ENCODE measurements around the gene NIPAL1. TPM values are rescaled to one million over a fixed set of nuclear protein-coding genes. Genes with fewer than 3 reads are reported as not detected.

The NIPAL1 gene
- total RNA-seq, 1 experiment from 2014 or later, result 1.7 TPM

DNA sequence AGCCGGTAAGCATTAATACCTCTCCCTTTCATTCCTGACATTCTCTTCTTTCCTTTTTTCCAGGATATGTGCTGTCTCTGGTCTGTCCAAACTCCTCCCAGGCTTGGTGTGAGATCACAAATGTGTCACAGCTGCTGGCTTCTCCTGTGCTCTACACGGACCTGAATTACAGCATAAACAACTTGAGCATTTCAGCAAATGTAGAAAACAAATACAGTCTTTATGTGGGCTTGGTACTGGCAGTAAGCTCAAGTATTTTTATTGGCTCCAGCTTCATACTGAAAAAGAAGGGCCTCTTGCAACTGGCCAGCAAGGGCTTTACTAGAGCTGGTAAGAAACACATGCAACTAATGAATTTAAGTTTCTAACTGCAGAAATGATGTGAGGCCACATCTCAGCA is 8.4 kb downstream of the NIPAL1 start:
- peak; percentile 51 for DNase-seq (ENCODE audit: low read depth)

DNA sequence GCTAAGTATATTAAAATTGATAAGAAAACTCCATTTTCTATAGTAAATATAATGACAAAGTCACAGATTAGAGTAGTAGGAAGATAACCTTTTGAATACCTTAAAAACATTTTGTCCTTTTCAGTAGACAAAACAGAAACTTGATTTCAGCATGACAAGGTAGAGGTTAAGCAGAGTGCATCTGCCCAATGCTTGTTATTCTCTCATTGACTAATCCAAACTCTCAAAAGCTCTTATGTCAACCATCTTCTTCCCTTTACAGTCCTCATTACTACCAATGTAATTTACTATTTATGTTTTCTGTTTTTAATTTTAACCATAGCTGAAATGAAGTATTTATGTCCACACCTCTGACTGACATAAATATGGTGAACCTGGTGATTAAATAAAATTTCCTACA is 11.1 kb downstream of the NIPAL1 start:
- DNase-seq (ENCODE audit: low read depth), result no peak

GRCh38 chr4:48028696-48029095 is 12.1 kb downstream of the NIPAL1 start:
- no peak for DNase-seq (ENCODE audit: low read depth)

DNA sequence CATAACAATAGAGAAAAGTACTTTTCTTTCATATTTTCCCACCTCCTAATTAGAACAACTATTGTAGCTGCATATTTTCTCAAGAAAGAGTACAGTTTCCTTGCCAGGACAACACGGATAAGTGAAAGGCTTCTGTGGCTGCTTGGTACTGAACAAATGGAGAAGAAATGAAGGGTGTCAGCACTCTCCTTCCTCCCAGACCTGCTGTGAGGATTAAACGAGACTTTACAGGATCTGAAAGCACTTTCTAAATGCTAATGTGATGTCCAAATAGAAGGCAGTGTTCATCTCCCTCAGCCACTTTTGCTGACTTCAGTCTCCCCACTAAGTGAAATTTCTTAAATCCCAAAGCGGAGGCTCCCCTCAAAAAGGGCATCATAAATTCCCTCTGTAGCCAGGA is 13.9 kb downstream of the NIPAL1 start:
- DNase-seq (ENCODE audit: low read depth), result no peak

- peak; percentile 27 for DNase-seq (ENCODE audit: low read depth)
Observed at GRCh38 chr4:48031802-48032525, 15.4 kb downstream of the NIPAL1 start.

DNA sequence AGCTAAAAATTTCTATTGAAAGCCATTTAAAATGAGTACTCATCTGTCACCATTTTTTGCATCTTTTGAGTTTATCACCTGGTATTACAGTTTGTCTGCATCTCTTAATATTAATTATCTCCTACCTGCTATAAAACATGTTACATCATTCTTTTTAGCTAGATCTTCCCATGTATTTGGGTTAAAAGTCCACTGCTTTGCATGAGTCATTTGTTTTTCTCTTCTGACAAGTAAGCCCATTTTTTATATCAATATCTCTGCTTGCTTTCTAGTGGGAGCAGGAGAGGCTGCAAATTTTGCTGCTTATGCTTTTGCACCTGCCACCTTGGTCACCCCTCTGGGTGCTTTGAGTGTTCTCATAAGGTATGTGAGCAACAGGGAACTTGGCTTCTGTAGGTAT is 16.1 kb downstream of the NIPAL1 start:
- no peak for DNase-seq (ENCODE audit: low read depth)

- DNase-seq (ENCODE audit: low read depth), result no peak
Observed at GRCh38 chr4:48033412-48033811, 16.8 kb downstream of the NIPAL1 start.

GRCh38 chr4:48033825-48034413 is 17.3 kb downstream of the NIPAL1 start:
- peak; percentile 28 for DNase-seq (ENCODE audit: low read depth)

DNA sequence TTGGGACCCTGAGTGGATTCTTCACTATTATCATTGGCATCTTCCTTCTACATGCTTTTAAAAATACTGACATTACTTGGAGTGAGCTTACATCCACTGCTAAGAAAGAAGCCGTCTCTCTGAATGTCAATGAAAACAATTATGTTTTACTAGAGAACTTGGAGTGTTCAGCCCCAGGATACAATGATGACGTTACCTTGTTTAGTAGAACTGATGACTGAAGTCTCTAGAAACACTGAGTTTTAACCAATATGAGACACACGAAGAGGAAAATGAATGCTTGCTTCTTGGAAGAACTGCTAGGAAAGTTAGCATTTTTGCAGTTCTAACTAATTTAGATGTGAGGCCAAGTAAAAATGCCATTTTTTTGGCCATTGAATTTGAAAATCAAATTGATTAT is 19.4 kb downstream of the NIPAL1 start:
- no peak for DNase-seq (ENCODE audit: low read depth)

DNA sequence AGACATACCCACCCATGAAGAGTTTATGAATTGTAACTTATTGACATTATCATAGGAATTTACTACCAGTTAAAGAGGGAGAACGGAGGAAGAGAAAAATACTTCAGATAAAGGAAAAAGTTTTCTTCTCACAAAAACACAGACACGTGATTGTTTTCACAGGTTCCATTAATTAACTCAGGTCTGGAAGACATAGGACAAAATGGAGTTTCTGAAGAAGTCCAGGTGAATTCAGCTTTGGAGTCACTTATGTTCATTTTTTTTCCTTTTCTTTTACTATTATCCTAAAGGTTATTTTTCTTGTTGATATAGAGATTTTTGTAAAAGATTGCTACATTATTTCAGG is 20.5 kb downstream of the NIPAL1 start:
- no peak for DNase-seq (ENCODE audit: low read depth)

DNA sequence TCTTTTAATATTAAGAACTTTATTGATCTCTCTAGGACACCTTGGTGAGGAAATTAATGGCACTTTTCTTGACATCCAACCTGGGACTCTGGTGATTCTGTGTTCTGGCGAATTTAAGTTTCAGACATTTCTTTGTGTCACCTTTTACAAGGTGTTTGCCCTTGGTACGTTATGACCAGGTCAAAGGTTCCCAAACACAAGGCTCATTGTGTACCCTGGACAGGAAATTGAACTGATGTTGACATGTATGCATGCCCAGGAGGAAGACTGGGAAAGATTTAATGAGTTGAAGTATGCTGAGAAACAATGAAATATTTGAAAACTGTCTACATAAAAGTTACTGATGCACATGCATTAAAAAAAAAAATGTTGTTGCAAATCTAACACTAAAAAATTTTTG is 22.1 kb downstream of the NIPAL1 start:
- DNase-seq (ENCODE audit: low read depth), result no peak

DNA sequence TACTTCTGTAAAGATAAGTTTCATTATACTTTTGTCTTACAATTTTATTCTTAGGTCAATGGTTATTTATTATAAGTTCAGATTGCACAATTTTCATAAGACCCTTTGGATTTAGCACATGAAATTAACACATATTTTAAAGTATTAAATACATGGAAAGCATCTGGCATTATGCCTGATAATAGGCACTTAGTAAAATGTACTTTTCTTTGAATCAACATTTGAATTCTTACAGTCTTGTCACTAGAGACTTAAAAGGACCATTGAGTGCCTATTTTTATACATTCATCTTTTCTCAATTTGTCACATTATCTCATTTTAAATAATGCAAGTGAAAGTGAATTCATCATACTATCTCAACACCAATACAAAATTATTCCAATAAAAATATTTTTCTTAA is 23.0 kb downstream of the NIPAL1 start:
- DNase-seq (ENCODE audit: low read depth), result no peak

- DNase-seq (ENCODE audit: low read depth), result no peak
Observed at GRCh38 chr4:48041535-48042137, 25.1 kb downstream of the NIPAL1 start.

DNA sequence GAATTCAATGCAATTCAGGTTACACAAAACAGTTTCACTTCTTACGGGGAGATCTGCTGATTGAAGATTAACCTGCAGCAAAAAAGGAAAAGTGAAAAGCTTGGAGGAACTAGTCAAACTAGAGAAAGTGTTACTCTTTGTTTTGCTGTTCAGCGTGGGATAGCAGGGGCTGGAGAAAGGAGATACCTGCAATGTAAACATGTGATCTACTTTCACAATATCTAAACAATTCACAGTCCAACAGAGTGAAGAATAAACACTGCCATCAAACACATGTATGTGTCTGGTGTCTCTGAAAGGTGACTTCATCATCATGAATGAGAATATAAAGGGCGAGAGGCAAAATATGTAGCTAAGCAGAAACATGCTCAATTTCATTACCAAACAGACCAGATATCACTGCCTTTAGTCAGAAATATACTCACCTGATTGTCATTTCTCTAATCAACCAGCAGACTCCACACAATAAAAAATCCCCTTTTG is 26.4 kb downstream of the NIPAL1 start:
- no peak for DNase-seq (ENCODE audit: low read depth)

DNA sequence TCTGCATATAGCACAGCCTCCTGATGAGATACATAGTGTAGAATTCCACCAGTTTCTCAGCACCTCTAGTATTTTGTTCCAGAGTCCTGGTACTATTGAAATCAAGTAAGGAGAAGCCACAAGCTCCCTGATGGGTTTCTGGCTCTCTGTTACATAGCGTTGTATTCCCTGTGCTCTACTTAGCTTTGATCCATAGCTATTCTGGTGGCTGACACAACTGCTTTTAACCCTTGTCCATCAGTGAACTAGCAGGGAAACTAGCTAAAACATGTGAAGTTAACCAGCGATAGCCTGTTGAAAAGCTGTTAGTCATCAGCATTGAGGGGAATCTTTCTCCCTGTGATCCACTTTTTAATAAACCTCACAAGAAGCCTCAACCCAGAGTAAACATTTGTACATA is 26.9 kb downstream of the NIPAL1 start:
- no peak for DNase-seq (ENCODE audit: low read depth)

DNA sequence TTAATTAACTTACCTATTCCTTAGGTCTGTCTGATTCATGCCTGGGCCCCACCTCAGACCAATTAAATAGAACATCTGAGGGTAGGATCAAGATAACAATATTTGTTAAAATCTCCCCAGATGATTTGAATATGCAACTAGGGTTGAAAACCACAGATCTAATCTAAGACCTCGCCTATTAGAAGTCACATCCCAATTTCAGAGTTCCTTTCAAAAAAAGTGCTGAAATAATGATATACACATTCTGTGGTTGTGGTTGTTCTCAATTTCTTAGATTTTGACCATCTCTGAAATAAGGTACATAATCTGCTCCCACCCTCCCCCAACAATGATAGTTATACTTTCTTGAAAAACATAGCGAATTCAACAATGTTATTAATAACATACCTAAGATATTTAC is 27.7 kb downstream of the NIPAL1 start:
- no peak for DNase-seq (ENCODE audit: low read depth)

- no peak for DNase-seq (ENCODE audit: low read depth)
Observed at GRCh38 chr4:48046059-48046458, 29.5 kb downstream of the NIPAL1 start.

DNA sequence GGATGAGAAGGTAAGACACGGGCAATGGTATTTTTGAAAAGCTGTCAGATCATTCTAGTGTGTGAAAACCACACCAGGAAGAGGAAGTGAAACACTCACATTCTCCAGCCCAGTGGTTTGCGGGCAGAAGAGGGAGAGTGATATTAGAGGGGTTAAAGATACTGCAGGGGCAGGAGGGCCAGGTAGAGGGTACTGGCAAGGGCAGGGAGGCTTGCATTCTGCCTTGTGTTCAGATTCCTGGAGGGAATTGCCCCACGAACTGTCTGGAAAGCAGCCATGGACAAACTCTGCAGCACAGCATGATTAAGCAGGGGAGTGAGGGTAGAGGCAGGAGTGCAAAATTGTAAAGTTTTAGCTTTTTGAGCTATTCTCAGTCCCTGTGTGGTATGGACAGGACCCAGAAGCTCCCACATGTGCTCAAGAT is 30.9 kb downstream of the NIPAL1 start:
- no peak for DNase-seq (ENCODE audit: low read depth)

DNA sequence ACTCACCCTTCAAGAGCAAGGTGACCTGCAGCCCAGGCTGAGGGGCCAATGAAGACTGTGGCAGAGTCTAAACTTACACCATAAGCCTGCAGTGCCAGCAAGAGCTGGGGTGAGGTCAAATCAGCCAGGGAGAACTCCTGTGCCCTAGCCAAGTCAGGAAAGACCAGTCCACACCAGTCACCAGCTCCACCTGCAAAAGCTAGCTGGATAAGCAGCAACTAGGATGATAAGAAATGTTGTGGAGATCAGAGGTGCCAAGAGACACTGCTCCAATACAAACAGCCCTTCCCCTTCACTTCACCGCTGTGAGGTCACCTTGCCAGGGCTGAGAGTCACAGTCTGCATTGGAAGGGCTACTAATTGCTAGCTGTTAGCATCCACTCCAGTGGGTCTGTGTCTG is 31.3 kb downstream of the NIPAL1 start:
- DNase-seq (ENCODE audit: low read depth), result no peak

GRCh38 chr4:48049483-48049882 is 32.9 kb downstream of the NIPAL1 start:
- no peak for DNase-seq (ENCODE audit: low read depth)

DNA sequence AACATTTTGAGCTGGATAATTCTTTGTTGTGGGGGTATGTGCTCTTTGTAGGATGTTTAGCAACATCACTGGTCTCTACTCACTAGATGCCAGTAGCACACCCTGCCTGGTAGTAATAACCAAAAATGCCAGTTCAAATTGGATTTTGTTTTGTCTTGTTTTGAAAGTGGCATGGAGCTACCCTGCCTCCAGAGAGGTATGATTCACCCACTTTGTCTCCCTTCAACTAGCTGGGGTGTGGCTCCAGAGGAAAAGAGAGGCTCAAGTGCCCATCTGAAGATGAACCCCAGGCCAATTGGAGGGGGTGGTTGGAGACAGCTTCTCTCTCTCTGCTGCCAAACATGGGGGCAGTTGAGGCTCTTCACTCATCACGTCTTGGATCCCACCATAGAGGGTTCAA is 34.5 kb downstream of the NIPAL1 start:
- no peak for DNase-seq (ENCODE audit: low read depth)

DNA sequence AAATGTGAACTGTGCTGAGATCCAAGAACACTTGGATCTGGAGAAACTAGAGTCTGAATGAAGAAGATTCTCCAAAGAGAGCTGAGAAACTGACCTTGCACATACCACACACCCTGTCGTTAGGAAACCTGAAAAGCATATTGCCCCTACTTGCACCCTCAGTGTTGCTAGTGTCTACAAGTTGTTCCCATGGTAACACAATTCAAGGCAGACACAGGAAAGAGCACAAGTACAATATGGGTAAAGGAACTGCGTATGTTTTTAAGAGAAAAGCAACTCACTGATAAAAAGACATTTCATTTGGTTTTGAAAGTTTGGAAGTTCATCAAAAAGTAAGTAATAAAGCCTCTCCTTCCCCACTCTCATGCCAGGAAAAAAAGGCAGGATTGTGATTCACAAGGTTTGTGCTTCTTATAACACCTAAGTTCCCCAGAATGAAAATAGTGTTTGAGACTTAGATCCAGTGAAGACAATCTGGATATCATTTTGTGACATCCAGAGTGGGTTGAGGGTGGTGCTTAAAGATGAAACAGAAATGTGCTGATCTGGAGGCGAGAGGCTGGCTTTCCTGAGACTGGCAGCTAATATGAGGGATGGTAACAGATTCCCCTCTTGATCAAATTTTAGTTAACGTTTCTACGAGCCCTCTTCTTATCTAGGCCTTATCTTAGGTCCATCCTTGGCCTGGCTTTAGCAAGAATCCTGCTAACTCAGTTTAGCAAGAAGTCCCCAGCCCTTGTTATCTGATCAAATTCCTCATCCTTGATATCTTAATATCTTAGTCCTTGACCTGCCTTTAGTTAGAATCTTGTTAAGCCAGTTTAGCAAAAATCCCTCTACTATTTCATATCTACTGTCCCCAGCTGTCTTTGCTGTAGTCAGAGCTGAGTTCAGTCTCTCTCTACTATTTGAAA is 42.3 kb downstream of the NIPAL1 start:
- no peak for DNase-seq (ENCODE audit: low read depth)

Measured in LHCN-M2 (cell line).